Kidney (tissue), 14 donors: ENCODE data around the gene NELFB. TPM values are rescaled to one million over a fixed set of nuclear protein-coding genes. Genes with fewer than 3 reads are reported as not detected.

Experiments used
- DNase-seq, 5 donors: peaks; one replicate each; pipeline ENCODE4 v3.0.0-alpha.2; 2013 to 2020
- FAIRE-seq: peaks from 2 replicates; lab custom pipeline; 2012; peaks lifted over from hg19 to GRCh38; lab: Jason Lieb, UNC
- H3K27ac ChIP-seq, 2 donors: one replicate each; pipeline ENCODE4 v1.7.0; 2013; ENCODE audit warnings: low read depth in 2 of 2, low read length in 2 of 2, inconsistent platforms in 1 of 2
- H3K27me3 ChIP-seq: one replicate; pipeline ENCODE4 v1.7.1; 2013; ENCODE audit warnings: low read length, inconsistent platforms; ENCODE audit not compliant: control insufficient read depth, insufficient read depth
- H3K36me3 ChIP-seq, 3 donors: one replicate each; pipeline versions ENCODE4 v1.7.0 to v1.7.1; 2013; ENCODE audit warnings: low read length in 3 of 3, control low read depth in 1 of 3, inconsistent platforms in 1 of 3; ENCODE audit not compliant: insufficient read depth in 3 of 3, control insufficient read depth in 2 of 3
- H3K4me1 ChIP-seq, 3 donors: one replicate each; pipeline versions ENCODE4 v1.7.0 to v1.7.1; 2013; ENCODE audit warnings: low read length in 3 of 3, inconsistent platforms in 1 of 3, low read depth in 1 of 3; ENCODE audit not compliant: control insufficient read depth in 2 of 3, insufficient read depth in 2 of 3
- H3K4me3 ChIP-seq, 3 donors: one replicate each; pipeline versions ENCODE4 v1.7.0 to v1.8.1; 2013; ENCODE audit warnings: low read length in 3 of 3, control low read depth in 1 of 3, inconsistent platforms in 1 of 3
- H3K9ac ChIP-seq, 3 donors: one replicate each; pipeline versions ENCODE4 v1.7.0 to v1.7.1; 2013; ENCODE audit warnings: low read length in 3 of 3, control low read depth in 1 of 3, inconsistent platforms in 1 of 3
- H3K9me3 ChIP-seq, 3 donors: one replicate each; pipeline versions ENCODE4 v1.7.0 to v1.7.1; 2013; ENCODE audit warnings: low read length in 3 of 3, control low read depth in 1 of 3, inconsistent platforms in 1 of 3; ENCODE audit not compliant: control insufficient read depth in 2 of 3, insufficient read depth in 1 of 3
- CTCF ChIP-seq: IDR thresholded peaks from 3 replicates; pipeline ENCODE4 v1.5.1; 2012; ENCODE audit warnings: mild to moderate bottlenecking, moderate library complexity, borderline replicate concordance; ENCODE audit not compliant: insufficient read depth; ENCODE audit errors: extremely low read depth
- intact Hi-C: fragments of 100-400 bp; cut with DNase I; formaldehyde crosslinking; loops from one replicate; pipeline ENCODE4 v1.11.1; 2022
- polyA plus RNA-seq: library from polyadenylated mRNA; stranded (reverse); fragments of 350-450 nt; fragmentation: Illumina TruSeq; extraction: RNeasy Lipid Tissue Mini Kit (QIAGEN cat#74804); gene quantifications from one replicate; pipeline ENCODE4 v1.2.3, GENCODE V29; 2014; ENCODE audit warnings: low read depth, low replicate concordance; ENCODE audit not compliant: insufficient read depth
- total RNA-seq: library from RNA; stranded (reverse); fragmentation: NEBNext Ultra II Directional; extraction: Animal tissue kit (Norgen Biotek cat#: 25700); gene quantifications from one replicate; pipeline ENCODE4 v1.2.1, GENCODE V29; 2021
- donor health status: control.
- donor health status: control.
- donor health status: control.
- donor health status: control.
- donor health status: control.
- donor health status: DM: yes; HTN: yes; CAD: no.
- donor health status: Normal renal cell carcinoma (clear cell type).

Gene NELFB
- total and polyA plus RNA-seq, 2 donors from 2014 or later: 43.8 to 57.3 TPM

DNA sequence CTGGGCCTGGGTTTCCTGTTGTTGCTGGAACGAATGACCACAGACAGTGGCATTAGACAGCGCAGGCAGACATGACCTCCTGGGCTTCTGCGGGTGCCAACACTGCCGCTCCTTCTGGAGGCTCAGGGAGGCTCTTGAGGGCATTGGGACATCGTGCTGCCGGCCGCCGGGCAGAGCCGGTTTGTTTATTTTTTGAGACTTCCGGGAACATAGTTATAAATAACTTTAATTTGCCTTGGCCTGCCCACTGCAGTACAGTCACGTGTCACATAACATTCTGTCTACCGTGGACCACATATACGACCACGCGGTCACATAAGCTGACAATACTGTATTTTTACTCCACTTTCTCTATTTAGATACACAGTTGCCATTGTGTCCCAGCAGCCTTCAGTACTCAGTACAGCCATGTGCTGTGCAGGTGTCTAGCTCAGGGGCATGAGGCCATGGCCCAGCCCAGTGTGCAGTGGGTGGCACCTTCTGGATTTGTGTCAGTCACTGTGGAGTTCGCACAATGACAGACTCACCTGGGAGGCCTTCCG, 14.2 kb downstream of the NELFB start:
- DNase-seq (peak in 2 of 5 donors; percentile 46 to 92), FAIRE-seq (no peak)
- no peak for TF ChIP-seq CTCF
- peak overlapping the region; percentile 76 to 92 for H3K27ac ChIP-seq
- peak overlapping the region in 1 of 3 donors; percentile 53 for H3K9ac ChIP-seq
- intact Hi-C loops: no loop called here
- no peaks in the 10 kb centered on the region for H3K27me3 ChIP-seq
- H3K4me3 ChIP-seq: peak overlapping the region in 1 of 3 donors; percentile 1
- H3K36me3 ChIP-seq: peaks cover 2 to 4% (median 4%) of the 10 kb centered on the region in 3 donors
- peaks cover 0 to 20% (median 13%) of the 10 kb centered on the region in 3 donors for H3K4me1 ChIP-seq
- no peaks in the 10 kb centered on the region for H3K9me3 ChIP-seq

DNA sequence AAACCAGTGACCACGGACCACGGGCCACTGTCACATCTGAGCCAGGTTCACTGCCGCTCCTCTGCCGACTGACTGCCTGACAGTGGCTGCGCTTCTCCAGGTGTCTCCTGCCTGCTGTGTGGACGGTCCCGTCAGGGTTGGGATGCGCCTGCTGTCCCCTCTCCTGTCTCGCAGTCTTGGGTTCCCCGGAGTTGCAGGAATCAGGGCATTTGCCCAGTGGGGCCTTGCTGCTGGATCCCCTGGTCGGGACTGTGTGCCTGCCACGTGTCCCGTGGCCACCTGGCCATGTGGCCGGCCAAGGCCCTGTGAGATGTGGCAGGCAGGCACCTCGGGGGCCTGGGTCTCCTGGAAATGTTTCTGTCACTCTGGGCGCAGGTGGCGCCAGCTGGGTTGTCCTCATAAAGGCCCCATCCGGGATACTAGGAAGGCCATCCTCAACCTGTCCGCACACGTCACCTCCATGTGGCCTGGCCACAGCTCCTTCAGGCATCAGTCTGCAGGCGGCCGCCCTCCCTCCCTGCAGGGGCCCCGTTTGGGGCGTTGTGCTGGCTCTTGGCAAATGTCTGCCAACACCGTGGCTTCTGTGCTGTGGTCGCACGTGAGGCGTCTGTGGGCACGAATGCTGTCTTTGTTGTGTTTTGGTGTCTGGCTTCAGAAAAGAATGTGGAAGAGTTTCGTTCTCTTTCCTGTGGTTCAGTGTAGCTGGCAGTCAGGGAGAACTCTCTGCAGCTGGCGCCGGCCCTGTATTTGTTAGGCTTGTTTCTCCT, 16.0 kb downstream of the NELFB start:
- Histone ChIP-seq H3K9me3 (no peaks in the 10 kb centered on the region), H3K4me1 (peaks cover 0 to 28% (median 13%) of the 10 kb centered on the region in 3 donors), H3K36me3 (peaks cover 0 to 4% (median 2%) of the 10 kb centered on the region in 3 donors), H3K4me3 (no peak overlapping the region), H3K9ac (no peak overlapping the region), H3K27me3 (no peaks in the 10 kb centered on the region), H3K27ac (no peak overlapping the region)
- FAIRE-seq (no peak), DNase-seq (peak in 1 of 5 donors; percentile 75)
- TF ChIP-seq CTCF: no peak
- intact Hi-C loops: no loop called here

DNA sequence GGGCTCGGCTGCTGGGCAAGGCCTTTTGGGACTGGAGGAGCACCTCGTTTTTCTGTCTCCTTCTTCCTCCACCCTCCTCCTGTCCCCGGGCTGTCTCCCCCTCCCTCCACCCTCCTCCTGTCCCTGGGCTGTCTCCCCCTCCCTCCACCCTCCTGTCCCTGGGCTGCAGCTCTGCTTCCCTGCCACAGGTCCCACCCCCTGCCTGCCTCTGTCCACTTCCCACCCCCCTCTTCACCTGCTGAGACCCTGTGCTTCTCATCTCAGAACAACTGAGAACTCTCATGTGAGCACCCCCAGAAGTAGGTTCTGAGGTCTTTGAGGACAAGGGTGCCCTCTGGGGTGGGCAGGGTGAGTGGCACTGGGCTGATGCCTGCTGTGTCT, 16.6 kb downstream of the NELFB start:
- Histone ChIP-seq H3K9ac (no peak overlapping the region), H3K27ac (no peak overlapping the region), H3K9me3 (no peaks in the 10 kb centered on the region), H3K4me3 (no peak overlapping the region), H3K4me1 (peaks cover 0 to 33% (median 15%) of the 10 kb centered on the region in 3 donors), H3K36me3 (peaks cover 0 to 4% (median 0%) of the 10 kb centered on the region in 3 donors), H3K27me3 (no peaks in the 10 kb centered on the region)
- TF ChIP-seq CTCF: no peak
- intact Hi-C loops: no loop called here
- DNase-seq (peak in 1 of 5 donors; percentile 46), FAIRE-seq (no peak)
